GM21390 (cell line): ENCODE measurements around the gene ARHGDIB.
A peak's percentile ranks its signal among the peaks of the same experiment; 100 is the strongest.

ENCODE experiments used
- ATAC-seq: cut with Tn5 transposase; IDR thresholded peaks from one replicate; pipeline ENCODE4 v1.9.1; 2021; ENCODE audit not compliant: unreplicated experiment

Gene ARHGDIB

DNA sequence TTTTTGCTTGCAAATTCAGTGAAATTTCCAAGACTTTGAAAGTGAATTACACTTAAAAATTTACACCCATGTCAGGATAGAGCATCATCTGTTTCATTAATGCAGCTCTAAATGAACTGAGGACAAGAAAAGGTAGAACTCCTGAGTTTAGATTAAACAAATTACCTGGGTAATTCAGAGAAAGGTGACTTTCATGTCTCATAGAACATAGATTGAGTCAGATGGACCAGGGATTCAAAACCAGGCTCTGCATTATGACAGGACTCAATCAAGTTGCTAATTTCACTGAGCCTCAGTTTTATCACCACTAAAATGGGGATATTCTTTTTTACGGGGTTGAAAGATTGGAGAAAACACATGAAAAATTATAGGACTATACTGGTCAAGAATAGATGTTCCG, 4.5 kb downstream of the ARHGDIB start:
- no peak for ATAC-seq

GRCh38 chr12:14956024-14956891, 5.1 kb downstream of the ARHGDIB start:
- peak; percentile 42 for ATAC-seq

DNA sequence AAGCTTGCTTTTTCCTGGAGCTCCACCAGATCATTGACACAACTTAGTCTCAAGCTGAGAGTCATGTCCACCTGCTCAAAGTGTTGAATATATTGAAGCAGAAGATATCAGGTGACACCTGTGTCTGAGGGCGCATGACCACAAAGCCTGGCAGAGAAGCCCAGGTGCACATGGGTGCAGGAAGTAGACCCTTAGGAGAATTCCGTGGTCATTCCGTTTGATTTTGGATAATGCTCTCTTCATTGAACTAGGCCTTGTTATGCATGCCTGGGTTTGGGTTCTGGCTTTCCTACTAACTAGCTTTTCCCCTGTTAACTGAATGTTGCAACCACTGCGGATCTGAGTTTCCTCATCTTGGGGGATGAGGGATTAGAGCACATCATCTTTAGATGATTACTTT, 7.1 kb downstream of the ARHGDIB start:
- no peak for ATAC-seq

DNA sequence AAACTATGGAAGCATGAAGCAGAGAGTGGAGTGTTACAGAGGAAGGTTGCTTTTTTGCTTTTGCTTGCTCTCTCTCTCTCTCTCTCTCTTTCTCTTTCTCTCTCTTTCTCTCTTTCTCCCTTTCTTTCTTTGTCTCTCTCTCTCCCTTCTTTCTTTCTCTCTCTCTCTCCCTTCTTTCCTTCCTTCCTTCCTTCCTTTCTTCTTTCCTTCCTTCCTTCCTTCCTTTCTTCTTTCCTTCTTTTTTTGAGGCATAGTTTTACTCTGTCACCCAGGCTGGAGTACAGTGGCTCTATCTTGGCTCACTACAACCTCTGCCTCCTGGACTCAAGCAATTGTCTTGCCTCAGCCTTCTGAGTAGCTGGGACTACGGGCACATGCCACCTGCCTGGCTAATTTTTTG, 7.6 kb downstream of the ARHGDIB start:
- no peak for ATAC-seq

DNA sequence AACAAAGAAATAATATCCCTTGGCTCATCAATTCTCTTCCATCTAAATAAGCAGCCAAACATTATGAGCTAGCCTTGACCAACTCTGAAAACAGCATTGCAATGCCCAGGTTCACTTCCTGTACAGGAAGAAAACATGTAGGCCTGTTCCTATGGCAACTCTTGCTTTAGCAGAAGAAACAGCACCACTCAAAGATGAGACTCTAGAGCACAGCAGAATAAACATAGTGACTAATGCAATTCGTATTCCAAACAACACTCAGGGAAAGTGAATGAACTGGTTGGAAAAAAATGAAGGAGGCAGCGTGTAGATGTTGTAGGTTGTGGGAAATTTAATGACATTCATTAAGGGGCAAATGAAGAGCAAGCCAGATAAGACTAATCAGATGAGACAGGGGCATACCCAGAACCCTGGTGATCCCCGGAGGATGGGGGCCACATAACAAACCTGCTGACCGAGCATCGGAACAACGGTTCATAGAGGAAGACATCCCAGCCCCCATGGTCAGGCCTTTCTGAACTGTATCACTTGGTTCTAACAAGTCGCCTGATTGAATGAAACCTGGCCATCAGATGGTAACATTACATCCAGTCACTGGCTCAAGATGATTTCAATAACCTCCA, 9.0 kb downstream of the ARHGDIB start:
- peak; percentile 48 for ATAC-seq

- no peak for ATAC-seq
Measured at GRCh38 chr12:14951851-14952250, 9.6 kb downstream of the ARHGDIB start.

- ATAC-seq, result no peak
Measured at GRCh38 chr12:14950982-14951746, 10.2 kb downstream of the ARHGDIB start.

GRCh38 chr12:14950421-14950820, 11.0 kb downstream of the ARHGDIB start:
- no peak for ATAC-seq

GRCh38 chr12:14949631-14950030, 11.8 kb downstream of the ARHGDIB start:
- no peak for ATAC-seq

- ATAC-seq, result peak; percentile 88
Measured at GRCh38 chr12:14948672-14949071, 12.7 kb downstream of the ARHGDIB start.

- no peak for ATAC-seq
Measured at GRCh38 chr12:14946861-14947260, 14.5 kb downstream of the ARHGDIB start.

- ATAC-seq, result no peak
Measured at GRCh38 chr12:14946162-14946561, 15.2 kb downstream of the ARHGDIB start.

GRCh38 chr12:14942196-14942931, 19.0 kb downstream of the ARHGDIB start:
- ATAC-seq, result no peak

GRCh38 chr12:14941369-14941768, 20.0 kb downstream of the ARHGDIB start:
- no peak for ATAC-seq

- ATAC-seq, result no peak
Measured at GRCh38 chr12:14938301-14938700, 23.1 kb downstream of the ARHGDIB start, which contains the start of gene ERP27. Gene ERP27, minus strand, starts transcription at chr12:14938537. Its CDS starts 29 bp downstream, at chr12:14938508.

GRCh38 chr12:14937689-14938088, 23.7 kb downstream of the ARHGDIB start:
- ATAC-seq, result peak; percentile 52

DNA sequence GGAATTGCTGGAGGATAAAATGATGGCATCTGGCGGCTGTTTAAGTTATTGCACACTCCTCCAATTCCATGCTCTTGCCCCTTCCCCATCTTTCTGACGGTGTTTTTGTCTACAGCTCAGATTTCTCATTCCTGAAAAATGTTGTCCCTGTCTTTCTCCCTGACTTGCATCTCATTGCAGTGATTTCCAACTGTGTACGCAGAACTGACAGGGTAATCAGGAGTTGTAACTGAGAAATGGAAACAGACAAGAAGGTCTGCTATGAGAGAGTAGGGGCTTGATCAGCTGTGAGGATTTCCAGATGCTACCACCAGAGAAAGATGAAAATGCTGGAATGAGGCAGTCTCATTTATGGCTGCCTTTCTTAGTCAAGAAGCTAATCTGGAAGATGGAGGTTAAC, 24.4 kb downstream of the ARHGDIB start:
- ATAC-seq, result no peak

DNA sequence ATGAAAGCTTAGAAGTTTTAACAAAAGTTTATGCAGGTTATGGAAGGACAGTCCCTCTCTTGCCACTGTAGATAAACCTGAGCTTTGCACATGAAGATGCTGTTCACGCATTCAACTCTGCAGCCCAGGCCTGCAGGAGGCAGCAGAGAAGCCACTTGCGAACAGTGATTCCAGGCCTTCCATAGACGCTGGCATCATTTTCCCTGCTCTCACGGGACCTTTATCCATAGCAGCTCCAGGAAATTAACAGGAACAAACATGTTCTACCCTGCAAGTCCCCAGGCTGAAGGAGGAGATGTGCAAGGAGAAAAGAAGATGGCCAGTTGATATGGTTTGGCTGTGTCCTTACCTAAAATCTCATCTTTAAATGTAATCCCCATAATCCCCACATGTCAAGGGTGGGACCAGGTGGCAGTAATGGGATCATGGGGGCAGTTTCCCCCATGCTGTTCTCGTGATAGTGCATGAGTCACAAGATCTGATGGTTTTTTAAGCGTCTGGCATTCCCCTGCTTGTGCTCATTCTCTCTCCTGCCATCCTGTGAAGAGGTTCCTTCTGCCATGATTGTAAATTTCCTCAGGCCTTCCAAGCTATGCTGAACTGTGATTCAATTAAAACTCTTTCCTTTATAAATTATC, 25.1 kb downstream of the ARHGDIB start:
- no peak for ATAC-seq

DNA sequence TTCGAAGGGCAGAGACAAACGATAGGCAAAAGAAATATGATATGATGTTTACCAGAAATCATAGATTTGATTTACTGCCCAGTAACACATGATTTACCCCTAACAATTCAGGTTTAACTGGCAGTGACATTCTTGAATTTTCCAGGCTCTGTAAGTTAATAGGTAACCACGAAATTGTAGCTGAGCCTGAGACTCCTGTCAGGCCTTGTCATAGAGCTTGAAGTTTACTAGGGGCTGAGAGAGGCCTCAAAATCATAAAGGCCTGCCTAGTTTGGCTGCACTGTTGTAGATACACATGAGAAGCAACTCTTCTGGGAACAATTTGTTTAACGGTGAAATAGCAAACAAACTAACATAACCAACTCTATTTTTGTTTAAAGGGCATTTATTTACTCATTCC, 26.4 kb downstream of the ARHGDIB start:
- no peak for ATAC-seq

DNA sequence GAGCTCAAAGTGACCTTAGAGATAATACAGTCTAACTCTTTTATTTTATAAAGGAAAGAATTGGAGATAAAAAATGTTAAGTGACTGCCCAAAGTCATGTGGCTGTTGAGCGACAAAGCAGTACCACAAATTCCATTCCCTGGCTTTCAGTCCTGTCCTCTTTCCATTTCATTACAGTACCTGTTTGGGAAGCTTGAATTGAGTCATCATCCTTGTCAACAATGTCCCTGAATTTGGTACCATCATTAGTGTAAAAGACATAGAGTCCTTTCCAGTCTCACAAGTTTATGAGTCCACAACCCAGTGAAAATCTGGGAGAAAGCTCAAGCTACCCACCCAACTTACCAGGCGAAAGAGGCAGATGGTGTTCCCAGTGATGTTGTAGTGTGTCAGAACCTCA, 26.9 kb downstream of the ARHGDIB start:
- ATAC-seq, result no peak
